NCI-H774 (cell line): ENCODE measurements around the gene GABRR3.
A peak's percentile ranks its signal among the peaks of the same experiment; 100 is the strongest.

ENCODE experiments used
- DNase-seq: peaks from one replicate; lab custom pipeline; 2025; lab: John Stamatoyannopoulos, UW

GABRR3 gene

DNA sequence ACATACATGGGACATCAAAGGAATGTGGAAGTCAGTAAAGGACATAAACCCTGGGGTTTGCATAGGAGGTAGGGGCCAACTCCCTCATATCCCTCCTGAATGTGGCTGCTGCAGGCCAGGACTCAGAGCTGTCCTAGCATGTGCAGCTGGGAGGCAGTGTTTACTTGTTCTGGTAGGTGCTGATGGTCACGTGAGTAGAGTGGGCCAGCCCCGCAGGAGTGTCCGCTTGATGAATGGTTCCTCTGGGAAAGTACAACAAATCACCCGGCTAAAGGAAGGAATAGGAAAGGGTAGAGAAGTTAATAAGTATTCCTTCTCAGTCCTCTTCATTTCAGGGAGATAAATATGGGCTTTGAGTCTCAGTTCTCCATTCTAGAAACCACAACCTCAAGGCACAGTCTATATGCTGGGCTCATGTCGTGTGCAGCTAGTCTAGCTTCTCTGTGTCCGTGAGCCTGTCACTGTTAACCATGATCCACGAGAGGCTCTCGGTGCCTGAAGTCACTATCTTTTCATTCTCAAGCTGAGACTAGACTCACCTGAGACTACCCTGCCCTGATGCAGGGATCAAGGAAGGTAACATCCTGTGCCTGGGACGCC lies 80.8 kb downstream of the GABRR3 start:
- no peak for DNase-seq

DNA sequence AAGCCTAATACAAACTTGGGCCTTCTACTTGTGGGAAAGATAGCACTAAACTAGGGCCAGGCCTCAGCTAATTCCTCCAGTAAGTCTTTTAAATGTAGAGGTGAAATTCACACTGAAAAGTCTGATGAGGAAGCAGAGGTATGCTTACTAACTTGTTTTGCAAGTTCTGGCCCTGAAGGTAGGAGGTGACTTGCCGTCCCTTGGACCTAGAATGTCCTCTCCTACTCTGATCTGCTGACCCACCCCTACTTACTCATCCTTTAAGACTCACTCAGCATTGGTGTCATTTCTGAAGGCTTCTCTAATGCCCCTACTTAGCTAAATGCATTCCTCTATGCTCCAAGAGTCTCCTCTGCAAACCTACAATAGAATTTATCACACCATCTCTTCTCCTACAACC lies 82.2 kb downstream of the GABRR3 start:
- no peak for DNase-seq

DNA sequence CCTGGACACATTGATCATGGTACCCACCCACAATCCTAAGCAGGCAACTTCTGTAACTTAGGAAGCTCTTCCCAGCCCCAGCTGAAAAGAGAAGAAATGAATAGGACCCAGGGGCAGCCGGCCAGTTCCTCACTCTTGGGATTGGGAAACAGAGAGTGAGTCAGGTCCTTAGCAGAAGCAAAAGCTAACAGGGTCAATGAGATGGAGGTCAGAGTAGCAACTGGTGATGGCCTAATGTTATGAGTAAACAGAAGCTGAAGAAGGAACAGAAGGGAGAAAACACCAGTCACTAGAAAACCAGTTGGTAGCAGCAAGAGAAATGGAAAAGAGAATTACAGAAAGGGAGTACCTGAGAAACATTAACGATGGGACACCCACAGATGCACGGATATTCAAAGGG lies 82.8 kb downstream of the GABRR3 start:
- DNase-seq, result no peak

DNA sequence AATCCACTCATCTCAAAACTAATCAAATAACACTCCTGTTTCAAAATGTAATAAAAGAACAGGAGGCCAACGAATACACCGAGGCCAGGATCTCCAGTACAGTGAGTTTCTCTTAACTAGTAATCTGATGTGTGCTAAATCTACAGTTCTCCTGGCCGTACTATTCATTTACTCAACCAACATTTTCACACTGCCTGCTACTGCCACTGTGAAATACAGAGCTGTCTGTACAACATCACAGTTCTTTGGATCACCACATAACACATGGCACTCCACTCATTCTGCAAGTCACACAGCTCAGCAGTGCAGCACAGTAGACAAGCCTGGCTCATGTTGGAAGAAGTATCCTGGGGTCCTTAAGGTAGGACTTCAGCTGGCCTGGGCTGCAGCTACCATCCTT lies 84.8 kb downstream of the GABRR3 start:
- no peak for DNase-seq

DNA sequence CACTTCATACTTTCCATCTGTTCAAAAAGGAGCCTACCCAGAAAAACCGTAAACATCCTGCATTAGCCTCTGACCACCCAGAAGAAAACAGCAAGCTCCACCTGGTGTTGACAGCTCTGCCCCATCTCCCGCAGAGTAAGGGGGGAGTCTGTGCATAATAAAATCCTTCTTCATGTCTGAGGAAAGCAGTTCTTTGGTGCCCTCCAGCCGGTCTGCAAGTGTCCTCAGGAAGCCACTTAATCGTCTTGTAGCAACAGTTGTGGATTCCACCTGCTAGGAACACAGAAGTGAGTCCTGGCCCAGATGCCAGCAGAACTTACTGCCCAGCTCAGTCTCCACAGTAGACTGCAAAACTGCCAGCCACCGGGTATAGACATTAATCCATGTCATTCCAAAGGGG lies 85.4 kb downstream of the GABRR3 start:
- no peak for DNase-seq

DNA sequence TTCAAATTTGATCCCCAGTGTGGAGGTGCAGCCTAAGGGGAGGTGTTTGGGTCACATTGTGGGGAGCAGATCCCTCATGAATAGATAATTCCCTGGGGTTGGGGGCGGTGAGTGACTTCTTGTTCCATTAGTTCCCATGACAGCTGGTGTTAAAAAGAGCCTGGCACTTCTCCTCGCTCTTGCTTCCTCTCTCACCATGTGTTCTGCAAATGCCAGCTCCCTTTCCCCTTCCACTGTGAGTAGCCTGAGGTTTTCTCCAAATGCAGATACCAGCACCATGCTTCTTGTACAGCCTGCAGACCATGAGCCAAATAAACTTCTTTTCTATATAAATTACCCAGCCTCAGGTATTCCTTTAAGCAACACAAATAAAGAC lies 86.0 kb downstream of the GABRR3 start:
- no peak for DNase-seq

DNA sequence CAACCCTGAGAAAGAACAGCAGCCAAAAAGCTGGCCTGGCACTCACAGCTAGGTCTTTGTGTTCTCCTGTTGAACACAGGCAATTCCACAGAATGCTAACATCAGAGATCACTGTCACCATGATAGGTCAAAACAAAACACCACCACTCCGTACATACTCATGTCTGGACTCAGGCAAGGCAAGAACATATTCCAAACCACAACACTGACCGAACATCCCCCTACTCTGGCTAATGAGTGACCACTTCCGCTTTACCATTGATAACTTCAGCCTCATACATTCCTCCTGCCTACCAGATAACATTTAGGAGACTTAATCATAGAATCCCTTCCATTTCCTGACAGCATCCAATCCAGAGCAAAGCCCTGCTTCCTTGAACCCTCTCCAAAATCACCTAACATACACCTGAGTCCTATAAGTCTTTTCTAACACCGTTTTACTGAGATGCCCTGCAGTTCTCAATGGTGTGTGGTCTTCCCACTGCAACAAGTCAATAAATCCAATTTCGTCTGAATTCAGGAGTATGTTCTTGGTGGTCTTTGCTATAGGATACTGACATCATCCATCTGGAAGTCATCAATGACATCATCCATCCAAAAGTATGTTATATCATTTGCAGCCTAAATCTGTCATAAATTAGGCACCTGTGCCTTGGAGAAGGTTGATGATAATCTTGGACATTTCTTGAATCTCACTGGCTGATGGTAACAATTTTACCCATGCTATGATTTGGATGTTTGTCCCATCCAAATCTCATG lies 86.6 kb downstream of the GABRR3 start:
- DNase-seq, result no peak

DNA sequence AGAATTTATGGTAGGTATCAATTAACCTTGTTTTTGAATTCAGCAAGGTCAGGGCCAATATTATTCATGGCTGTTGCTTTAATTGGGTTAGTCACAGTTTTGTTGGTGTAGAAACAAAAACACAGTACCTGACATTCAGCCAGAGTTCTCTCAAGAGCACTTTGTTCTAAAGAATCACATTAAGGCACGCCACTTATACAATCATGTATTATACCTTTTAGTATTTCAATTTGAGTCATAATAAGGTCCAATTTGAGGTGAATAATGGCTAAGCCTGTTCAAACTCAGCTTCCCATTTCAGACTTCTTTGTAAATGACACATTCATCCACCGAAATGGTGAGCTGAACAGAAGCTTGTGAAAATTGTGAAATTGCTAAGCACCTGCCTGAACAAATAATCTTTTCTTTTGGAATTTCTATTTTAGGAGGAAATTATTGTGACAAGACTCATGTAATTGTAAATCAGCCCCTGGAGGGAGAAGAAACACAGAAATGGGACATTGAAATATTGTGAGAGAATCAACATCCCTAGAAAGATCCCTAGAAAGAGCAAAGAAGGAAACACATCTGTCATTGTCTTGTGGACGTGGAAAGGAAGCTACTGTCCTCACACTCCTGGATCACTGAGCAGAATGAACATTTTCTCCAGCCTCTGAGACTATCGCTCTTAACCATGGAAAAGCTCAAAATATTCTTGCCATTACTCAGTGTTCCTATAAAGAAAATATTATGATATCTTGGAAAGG lies 92.1 kb downstream of the GABRR3 start:
- DNase-seq, result peak; percentile 91

DNA sequence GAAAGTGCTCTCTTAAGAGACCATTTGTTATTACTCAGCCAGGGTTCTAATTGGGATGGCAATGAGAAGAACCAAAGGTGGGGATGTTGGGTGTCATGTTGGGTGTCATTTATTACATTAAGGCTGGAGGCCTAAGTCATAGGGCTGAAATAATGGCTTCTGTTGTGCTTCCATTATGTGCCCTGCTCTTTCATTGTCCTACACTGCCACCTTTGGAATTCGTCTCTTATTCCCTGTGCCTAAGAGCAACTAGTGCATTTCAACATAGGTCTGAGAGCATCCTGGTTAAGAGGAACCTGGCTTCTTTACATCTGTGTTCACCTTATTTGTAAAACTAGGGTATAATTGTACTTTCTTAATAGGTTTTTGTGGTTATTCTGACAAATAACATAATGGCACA lies 95.1 kb downstream of the GABRR3 start:
- no peak for DNase-seq

DNA sequence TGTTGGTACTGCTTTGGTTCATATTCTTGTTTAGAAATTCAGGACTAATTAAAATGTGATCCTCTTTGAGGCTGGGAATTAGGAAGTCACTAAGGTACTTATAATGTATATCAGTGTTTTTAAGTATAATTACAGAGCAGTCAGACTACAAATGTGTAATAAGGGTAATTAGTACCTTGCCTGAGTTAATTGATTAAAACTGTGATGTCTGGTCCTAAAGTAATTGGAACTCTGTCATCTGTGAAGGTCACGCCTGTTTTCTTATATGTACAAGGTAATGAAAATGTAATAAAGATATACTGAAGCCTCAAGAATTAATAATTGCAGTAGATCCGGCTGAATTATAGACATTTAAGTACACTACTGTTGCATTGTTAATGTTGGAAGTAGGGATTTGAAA lies 95.7 kb downstream of the GABRR3 start:
- DNase-seq, result no peak

DNA sequence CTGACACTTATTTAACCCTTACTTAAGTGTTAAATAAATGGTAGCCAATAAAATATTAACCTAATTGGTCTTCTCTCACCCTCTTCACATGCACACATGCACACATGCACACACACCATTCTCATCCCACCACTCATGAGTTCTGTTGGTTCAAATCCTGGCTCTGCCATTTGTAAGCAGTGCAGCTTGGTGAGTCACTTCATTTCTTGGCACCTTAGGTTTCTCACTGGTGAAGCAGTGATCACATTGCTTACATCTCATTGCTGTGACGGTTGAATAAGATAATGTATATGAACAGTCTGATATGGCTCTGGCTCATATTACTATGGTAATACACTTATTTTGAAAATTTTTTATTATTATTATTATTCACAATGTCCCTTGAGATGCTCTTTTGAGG lies 96.7 kb downstream of the GABRR3 start:
- DNase-seq, result no peak

DNA sequence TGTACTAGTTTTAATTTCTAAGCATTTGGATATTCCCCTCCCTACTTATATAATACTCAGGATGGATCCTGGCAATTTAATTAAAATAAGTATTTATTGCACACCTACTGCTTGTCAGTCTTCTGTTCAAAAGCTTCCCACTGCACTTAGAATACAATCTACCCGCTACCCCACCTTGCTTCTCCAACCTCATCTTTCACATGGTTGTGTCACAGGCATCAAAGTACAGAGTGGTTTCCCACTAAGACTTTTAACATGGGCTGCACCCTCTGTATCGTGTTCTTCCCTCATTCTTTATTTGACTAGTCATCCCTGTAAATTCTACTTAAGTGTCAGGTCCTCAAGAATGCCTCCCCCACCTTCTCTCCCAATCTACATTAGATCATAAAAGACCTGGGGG lies 97.9 kb downstream of the GABRR3 start:
- no peak for DNase-seq

DNA sequence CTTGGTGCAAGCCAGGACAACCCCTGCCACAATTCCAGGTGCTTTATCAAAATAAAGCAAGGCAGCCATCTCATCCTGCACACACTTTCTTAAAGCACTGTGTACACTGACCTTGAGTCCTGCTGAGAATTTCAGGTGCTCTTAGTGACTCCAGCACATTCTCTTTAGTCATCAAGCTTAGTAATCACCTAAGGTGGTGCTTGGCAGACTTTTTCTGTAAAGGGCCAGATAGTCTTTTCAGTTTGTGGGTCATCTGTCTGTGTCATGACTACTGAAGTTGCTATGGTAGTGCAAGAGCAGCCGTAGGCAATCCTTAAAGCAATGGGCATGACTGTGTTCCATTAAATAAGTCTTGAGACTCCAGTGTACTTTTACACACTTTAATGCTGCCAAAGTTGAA lies 99.3 kb downstream of the GABRR3 start:
- DNase-seq, result no peak
